ENCODE data around the gene SNURF.
"Not testable (repeated sequence)": the region's sequence is repeated elsewhere in the genome, so short reads cannot be mapped to it uniquely, and the experiment has no call there.

SNURF gene

GRCh38 chr15:24954783-24955530, at the start of gene SNURF, which contains the start of gene SNRPN:
Gene SNURF (plus strand): TSS chr15:24954987. CDS start chr15:24955049, 62 bp downstream.
Gene SNRPN (plus strand): TSS chr15:24954987. CDS start chr15:24974454, 19,467 bp downstream.
- no peak for TF ChIP-seq CTCF (IDR thresholded peaks at IDR 0.05; ENCODE audit: insufficient read depth, low read depth, low read length, missing control alignments)
- H3K4me3 ChIP-seq (ENCODE audit: low read depth, low read length) = peak within 1 kb of the TSS; percentile 76
- DNase-seq (ENCODE audit: low read depth) = peak; percentile 77

GRCh38 chr15:24916305-24917009, 38.3 kb upstream of the SNURF start:
- TF ChIP-seq CTCF (IDR thresholded peaks at IDR 0.05; ENCODE audit: insufficient read depth, low read depth, low read length, missing control alignments) = no peak
- H3K4me3 ChIP-seq (ENCODE audit: low read depth, low read length) = no peak overlapping the region
- no peak for DNase-seq (ENCODE audit: low read depth)

GRCh38 chr15:24917431-24917830, 37.4 kb upstream of the SNURF start:
- no peak overlapping the region for H3K4me3 ChIP-seq (ENCODE audit: low read depth, low read length)
- TF ChIP-seq CTCF (IDR thresholded peaks at IDR 0.05; ENCODE audit: insufficient read depth, low read depth, low read length, missing control alignments) = no peak
- DNase-seq (ENCODE audit: low read depth) = no peak

- no peak for TF ChIP-seq CTCF (IDR thresholded peaks at IDR 0.05; ENCODE audit: insufficient read depth, low read depth, low read length, missing control alignments)
- no peak for DNase-seq (ENCODE audit: low read depth)
- H3K4me3 ChIP-seq (ENCODE audit: low read depth, low read length) = no peak overlapping the region
Measured at GRCh38 chr15:24919446-24919845, 35.3 kb upstream of the SNURF start.

GRCh38 chr15:24922781-24923180, 32.0 kb upstream of the SNURF start:
- H3K4me3 ChIP-seq (ENCODE audit: low read depth, low read length); DNase-seq (ENCODE audit: low read depth): not testable (repeated sequence)

- DNase-seq (ENCODE audit: low read depth) = no peak
- H3K4me3 ChIP-seq (ENCODE audit: low read depth, low read length) = no peak overlapping the region
- TF ChIP-seq CTCF (IDR thresholded peaks at IDR 0.05; ENCODE audit: insufficient read depth, low read depth, low read length, missing control alignments) = no peak
Measured at GRCh38 chr15:24924153-24924552, 30.6 kb upstream of the SNURF start.

- H3K4me3 ChIP-seq (ENCODE audit: low read depth, low read length) = no peak overlapping the region
- TF ChIP-seq CTCF (IDR thresholded peaks at IDR 0.05; ENCODE audit: insufficient read depth, low read depth, low read length, missing control alignments) = no peak
- no peak for DNase-seq (ENCODE audit: low read depth)
Measured at GRCh38 chr15:24924621-24925020, 30.2 kb upstream of the SNURF start.

- not testable (repeated sequence) for DNase-seq (ENCODE audit: low read depth); H3K4me3 ChIP-seq (ENCODE audit: low read depth, low read length)
Measured at GRCh38 chr15:24931874-24932732, 22.7 kb upstream of the SNURF start.
